ENCODE measurements around the gene FAM124B.

- TF ChIP-seq CTCF (conservative IDR thresholded peaks at IDR 0.05; ENCODE audit: low read length) (no peak), EZH2phosphoT487 (IDR thresholded peaks at IDR 0.05; ENCODE audit: borderline replicate concordance, low read depth, low read length) (no peak)
Observed at GRCh38 chr2:224408676-224409075, 6.8 kb upstream of the FAM124B start.

Data from OCI-LY7 (cell line).